ENCODE data around the gene RAB5IF.
A peak's percentile ranks its signal among the peaks of the same experiment; 100 is the strongest.
"Not testable (repeated sequence)": the region's sequence is repeated elsewhere in the genome, so short reads cannot be mapped to it uniquely, and the experiment has no call there.

Gene RAB5IF

GRCh38 chr20:36587388-36588070, 18.1 kb upstream of the RAB5IF start:
- no peak for DNase-seq

DNA sequence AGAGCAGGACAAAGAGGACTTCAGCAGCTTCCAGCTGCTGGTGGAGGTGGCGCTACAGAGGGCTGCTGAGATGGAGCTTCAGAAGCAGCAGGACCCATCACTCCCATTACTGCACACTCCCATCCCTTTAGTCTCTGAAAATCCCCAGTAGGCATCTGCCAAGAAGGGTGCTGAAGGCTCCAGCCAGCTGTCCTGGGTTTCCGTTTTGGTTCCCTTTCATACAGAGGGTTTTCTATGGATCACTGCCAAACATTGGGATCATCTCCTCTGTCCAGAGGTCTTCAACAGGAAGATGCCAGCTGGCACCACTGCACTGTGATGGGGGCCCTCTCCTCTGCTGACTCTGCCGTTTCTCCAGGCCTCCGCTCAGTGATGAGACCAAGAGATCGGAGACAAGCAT, 14.3 kb upstream of the RAB5IF start:
- DNase-seq: no peak

DNA sequence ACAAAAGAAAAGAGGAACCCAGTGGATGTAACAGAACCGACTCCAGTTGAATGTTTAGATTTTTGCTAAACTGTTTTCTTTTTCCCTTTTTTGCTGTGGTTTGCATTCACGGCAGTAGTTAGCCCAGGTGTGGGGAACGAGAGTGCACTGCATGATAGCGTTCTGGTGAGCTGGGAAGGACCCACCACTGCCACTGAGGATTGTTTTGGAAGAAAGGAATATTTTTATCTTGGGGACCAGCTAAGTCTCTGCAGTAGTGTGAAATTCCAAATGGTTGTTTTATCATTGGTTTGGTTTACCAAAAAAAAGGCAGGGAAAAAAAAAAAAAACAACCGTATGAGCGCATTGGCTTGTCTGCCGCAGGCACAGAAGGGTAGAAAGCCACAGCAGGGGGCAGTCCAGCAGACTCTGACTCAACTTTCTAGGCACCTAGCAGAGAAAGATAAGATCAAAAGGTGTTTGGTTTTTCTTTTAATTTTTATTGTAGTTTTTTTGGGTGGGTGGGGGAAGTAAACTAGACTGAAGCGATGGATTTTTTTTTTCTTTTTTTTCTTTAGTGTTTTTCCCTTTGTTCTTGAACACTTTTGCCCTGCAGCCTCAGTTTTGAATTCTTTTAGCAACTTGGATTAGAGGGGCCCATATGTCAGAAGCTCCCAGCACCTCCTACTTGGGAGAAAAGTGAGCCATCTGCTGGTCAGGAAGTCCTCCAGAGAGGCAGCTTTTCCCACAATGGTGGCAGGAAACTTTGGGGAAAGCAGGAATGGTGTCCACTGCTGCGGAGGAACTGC, 13.5 kb upstream of the RAB5IF start:
- peak in 1 of 2 donors; percentile 35 for DNase-seq

GRCh38 chr20:36593347-36593929, 12.1 kb upstream of the RAB5IF start:
- DNase-seq: no peak

GRCh38 chr20:36599912-36600345, 5.7 kb upstream of the RAB5IF start:
- no peak for DNase-seq

GRCh38 chr20:36601540-36601939, 4.0 kb upstream of the RAB5IF start:
- no peak for DNase-seq

GRCh38 chr20:36604952-36605398, 604 bp upstream of the RAB5IF start:
- DNase-seq: no peak

DNA sequence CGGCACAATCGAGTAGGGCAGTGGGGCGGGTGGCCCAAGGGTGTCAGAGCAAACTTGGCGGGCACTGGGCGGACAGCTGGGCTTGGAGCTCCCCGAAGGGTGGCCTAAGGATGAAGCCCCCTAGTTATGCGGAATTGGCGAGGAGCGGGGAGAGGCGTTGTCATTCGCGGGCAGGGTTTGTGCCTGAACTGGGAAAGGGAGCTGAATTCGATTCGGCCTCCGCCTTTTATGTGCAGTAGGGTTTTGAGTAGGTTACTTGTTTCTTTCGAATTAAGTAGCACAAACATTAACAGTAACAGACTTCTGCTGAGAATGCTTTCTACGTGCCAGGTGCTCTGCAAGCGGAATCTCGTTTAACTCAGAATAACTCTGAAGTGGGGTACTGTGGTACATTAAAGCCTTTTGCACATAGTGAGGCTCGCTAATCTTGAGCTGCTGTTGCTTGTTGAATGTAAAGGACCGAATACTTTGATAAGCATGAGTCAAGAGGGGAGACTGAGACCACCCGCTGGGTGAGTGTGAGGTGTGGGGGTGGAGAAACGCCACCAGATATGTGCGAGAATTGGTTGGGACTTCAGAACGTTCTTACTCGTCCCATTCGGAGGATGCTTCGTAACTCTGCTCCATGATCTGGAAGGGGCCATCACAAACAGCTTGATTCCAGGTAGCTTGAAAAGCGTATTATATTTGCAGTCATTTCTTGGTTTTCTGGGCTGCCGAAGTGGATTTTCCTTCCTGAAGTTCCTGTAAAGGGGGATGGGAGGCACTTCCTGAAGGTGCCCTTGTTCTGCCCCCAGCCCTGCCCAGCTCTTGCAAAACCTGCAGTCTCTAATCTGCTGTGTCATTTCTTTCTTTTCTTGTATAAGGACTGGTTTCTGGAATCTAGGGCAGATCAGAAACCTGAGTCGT, 833 bp downstream of the RAB5IF start:
- DNase-seq: no peak

- DNase-seq: no peak
Observed at GRCh38 chr20:36607586-36608387, 2.2 kb downstream of the RAB5IF start.

DNA sequence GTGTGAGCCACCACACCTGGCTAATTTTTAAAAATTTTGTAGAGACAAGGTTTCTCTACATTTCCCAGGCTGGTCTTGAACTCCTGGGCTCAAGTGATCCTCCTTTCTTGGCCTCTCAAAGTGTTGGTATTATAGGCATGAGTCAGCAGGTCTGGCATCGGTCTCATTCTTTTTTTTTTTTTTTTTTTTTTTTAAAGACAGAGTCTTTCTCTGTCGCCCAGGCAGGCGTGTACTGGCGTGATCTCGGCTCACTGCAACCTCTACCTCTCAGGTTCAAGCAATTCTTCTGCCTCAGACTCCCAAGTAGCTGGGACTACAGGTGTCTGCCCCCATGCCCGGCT, 2.8 kb downstream of the RAB5IF start:
- DNase-seq: not testable (repeated sequence)

DNA sequence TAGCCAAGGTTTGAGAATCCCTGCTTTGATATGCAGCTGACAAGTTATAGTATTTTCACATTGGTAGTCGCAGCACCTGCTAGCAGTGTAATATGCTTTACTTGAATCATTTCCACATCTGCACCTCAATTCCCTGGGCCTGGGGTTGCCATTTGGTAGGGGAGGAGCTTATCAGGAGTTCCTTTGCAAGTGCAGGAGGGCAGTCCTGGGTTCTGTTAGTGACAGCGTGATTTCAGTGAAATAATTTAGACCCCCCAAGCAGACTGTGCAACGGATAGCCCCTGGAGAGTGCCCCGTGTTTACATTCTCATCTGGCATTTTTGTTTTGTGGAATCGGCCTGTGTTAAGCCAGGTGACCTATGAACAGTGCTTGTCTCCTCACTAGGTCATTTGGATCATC, 6.0 kb downstream of the RAB5IF start:
- DNase-seq: no peak

GRCh38 chr20:36613974-36614373, 8.4 kb downstream of the RAB5IF start:
- no peak for DNase-seq

DNA sequence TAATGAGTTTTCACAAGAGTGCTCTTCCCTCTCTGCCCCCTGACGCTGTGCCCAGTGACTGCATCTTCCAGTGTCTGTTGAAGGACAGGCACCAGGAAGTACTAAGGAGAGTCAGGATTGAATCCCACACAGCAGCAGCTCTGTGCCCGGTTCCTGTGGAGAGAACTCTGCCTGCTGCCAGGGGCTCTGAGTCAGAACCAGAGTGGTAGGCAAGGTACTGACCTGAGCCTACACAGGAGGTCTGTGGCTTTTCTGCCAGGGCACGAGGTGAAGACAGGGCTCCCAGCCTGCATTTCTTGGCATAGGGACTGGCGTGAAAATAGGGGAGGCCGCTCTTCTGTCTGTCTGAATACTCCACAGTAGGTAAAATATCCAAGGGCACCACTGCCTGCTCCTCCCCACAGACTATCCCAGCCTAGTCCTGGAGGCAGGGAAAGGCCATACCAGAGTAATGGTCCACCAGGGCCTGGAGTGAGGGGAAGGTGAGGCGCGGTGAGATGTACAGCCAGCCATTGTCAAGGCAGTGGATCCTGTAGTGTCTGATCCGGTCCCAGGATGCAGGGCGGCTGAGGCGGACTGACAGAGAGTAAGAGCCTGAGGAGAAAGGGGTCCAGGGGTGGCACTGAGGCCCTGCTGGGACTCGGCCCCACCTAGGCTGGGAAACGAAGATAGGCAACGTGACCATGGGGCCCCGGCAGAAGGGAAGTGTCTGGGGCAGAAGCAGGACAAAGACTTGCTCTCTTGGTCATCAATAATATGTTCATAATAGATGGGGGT, 9.4 kb downstream of the RAB5IF start:
- no peak for DNase-seq

- no peak for DNase-seq
Observed at GRCh38 chr20:36620917-36621316, 15.3 kb downstream of the RAB5IF start.

DNA sequence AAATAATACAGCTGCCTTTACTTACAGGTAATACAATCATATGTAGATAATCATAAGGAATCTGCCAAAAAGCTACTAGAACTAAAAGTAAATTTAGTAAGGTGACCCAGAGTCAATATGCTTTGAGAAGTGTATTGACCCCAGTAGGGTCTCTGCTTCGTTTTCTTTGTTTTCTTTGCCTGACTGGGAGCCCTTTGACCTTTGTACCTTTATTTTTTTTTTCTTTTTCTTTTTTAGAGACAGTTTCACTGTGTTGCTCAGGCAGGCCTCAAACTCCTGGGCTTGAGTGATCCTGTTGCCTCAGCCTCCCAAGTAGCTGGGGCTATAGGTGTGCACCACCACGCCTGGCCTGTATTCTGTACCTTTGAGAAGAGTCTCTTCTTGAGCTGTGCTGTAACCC, 17.9 kb downstream of the RAB5IF start:
- DNase-seq: no peak

DNA sequence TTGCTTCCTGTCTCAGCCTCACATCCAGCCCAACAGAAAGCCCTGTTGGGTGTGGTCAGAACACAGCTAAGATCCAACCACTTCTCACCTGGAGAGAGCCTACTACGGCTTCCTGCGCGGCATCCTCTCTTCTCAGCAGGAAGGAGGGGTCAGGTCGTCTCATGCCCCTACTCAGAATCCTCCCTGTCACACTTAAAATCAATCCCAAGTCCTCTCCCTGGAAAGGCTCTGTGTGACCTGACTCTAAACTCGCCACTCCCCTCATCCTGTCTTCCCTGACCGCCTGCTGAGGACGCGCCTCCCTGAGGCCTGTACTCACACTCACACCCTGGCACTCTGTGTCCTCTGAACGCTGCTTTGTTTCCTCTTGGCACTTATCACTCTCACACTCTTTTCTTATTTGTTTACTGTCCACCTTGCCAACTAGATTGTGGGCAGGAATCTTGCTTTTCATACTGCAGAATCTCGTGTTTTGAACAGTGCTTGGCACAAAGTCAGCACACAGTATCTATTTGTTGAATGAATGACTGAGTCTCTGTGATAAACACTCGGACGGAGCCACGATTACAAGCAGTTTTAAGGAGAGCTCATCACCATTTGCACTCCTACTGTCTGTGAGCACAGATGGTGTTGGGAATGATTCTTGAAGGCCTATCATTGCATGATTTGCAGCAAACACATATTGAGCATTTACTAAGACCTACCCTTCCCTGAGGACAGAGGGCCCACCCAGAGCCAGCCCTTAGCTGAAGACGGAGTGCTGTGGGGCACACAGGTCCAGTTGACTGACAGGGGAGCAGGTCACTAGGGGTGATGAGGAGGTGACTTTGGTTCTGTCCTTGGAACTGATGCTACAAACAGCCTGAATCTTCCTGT, 18.7 kb downstream of the RAB5IF start:
- DNase-seq: peak in 1 of 2 donors; percentile 3

DNA sequence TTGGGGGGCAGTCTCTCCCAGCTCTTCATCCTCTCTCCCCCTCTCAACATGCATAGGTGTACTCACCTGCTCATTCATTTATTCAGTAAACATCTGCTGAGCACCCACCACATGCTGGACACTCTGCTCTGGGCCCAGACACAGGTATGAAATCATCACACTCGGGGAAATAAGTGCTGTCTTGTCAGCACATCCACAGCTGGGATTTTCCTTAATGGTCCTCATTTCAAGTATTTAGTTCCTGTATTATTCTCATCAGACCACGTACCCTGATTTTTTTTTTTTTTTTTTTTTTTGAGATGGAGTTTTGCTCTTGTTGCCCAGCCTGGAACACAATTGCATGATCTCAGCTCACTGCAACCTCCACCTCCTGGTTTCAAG, 19.4 kb downstream of the RAB5IF start:
- no peak for DNase-seq

DNA sequence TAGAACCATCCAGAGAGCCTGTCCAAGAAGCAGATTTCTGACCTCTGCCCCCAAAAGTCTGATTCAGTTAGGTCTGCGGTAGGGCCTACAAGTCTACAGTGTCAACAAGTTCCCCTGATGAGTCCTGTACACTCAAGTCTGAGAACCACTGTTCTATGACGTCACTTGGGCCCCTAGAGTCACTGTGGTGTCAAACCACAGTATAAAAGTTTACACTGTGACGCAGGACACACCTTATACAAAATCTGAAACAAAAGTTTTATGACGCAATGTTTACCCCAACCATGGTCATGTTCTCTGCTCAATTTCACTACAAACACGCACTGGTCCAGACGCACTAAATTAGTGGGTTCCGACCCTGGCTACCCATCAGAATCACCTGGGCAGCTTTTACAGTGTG, 22.5 kb downstream of the RAB5IF start:
- DNase-seq: no peak

GRCh38 chr20:36629719-36630681, 24.4 kb downstream of the RAB5IF start:
- no peak for DNase-seq
